Cardiac fibroblast (primary cell): Measurements from ENCODE around the gene GGA3.

Experiments used
- DNase-seq, 2 donors: peaks; one replicate each; pipeline versions ENCODE4 v3.0.0 to v3.0.0-alpha.2; 2010; ENCODE audit warnings: low read depth in 2 of 2
- H3K4me3 ChIP-seq, 2 donors: replicated peaks in 1 of 2; 1 replicate in 1 of 2; 2 replicates in 1 of 2; pipeline ENCODE4 v1.5.1; 2011; ENCODE audit warnings: low read depth in 2 of 2, low read length in 2 of 2, mild to moderate bottlenecking in 2 of 2, moderate library complexity in 1 of 2
- TF ChIP-seq, protein P1 (sequence below): IDR thresholded peaks from one replicate; pipeline ENCODE4 v1.5.1; 2011; ENCODE audit warnings: low read depth, mild to moderate bottlenecking, low read length, inconsistent platforms

The GGA3 gene

DNA sequence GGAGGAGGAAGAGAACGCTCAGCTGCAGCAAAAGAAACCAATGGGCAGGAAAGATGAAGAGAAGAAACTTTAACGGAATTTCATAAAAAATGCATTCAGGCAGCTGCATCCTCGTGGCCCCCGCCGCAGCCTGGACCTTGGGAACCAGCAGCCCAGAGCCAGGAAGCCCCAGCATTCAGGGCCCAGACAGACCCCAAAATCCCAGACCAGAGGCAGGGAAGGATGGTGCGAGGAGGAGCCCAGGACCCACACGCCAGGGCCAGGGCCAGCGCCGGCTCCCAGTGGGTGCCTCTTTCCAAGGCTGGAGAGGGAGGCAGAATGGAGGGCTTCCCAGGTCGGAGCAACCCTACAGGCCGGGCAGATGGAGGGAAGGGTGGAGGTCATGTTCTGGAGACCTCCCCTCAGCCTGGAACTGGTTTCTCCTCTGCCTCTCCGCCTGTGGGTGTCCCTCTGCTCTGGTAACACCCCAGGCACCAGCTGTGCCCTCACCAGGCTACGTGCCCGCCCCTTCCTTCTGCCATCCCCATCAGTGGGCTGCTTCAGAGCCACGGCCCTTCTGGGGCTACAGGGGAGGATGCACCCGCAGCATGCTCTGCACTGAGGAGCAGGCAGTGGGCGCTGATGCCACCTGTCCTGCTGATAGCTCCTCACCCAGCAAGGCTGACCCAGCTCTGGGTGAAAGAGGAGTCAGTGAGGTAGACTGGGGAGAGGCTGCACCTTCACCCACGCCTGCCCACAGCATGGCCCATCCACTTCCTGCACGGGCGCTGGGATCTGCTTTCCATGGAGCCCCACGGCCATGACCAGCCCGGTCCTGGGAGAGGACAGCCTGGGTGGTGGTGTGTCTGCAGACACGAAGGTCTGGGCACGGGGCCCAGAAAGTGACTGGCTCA is 10.8 kb upstream of the GGA3 start:
- TF ChIP-seq, protein P1, sequence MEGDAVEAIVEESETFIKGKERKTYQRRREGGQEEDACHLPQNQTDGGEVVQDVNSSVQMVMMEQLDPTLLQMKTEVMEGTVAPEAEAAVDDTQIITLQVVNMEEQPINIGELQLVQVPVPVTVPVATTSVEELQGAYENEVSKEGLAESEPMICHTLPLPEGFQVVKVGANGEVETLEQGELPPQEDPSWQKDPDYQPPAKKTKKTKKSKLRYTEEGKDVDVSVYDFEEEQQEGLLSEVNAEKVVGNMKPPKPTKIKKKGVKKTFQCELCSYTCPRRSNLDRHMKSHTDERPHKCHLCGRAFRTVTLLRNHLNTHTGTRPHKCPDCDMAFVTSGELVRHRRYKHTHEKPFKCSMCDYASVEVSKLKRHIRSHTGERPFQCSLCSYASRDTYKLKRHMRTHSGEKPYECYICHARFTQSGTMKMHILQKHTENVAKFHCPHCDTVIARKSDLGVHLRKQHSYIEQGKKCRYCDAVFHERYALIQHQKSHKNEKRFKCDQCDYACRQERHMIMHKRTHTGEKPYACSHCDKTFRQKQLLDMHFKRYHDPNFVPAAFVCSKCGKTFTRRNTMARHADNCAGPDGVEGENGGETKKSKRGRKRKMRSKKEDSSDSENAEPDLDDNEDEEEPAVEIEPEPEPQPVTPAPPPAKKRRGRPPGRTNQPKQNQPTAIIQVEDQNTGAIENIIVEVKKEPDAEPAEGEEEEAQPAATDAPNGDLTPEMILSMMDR = no peak
- DNase-seq = peak in 1 of 2 donors; percentile 43
- peak overlapping the region; percentile 59 to 72 for H3K4me3 ChIP-seq

DNA sequence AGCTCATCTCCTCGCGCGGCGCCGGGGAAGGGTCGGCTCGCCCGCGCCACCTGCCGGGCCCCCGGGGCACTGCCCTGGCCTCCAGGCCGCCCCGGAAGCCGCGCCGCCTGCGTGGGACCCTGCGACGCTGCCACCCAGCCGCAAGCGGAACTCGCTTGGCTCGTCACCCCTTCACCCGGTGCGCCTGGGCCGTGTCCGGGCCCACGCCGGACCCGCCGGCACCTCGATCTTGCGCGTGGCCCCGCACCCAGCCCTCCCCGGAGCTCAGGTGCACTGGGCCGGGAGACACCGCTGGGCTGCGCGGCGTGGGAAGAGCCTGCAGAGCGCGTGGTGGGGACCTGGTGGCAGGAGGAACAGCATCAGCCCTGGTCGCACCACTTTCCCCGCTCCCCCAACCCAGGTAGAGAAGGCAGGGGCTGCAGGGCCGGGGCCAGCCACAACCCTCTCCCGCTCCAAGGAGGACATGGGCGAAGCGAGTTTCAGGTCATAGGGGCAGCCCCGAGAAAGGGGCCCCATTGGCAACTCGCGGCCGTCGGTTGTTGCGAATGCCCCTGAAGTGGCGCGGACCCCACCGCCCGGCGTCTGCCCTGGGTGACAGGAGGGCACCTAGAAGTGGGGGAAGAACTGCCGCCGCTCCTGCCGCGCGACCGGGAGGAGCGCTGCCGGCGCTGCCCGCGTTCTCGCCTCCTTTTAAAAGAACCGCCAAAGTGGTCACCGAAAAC is 10.0 kb upstream of the GGA3 start:
- DNase-seq = peak; percentile 60 to 68
- TF ChIP-seq, protein P1 = no peak
- H3K4me3 ChIP-seq = peak overlapping the region; percentile 59 to 72

DNA sequence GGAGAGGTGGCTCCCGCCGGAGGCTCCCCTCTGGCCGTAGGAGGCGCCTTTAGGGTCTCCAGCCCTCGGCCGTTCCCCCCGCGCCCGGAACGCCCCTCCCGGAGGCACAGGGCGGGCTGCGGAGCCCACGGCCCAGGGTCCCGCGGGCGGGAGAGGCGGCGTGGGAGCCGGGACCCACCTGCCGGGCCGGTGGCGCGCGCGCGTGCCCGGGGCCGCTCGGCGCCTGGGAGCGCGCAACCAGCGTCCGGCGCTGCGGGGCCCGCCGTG is 9.5 kb upstream of the GGA3 start, which contains the start of gene MIF4GD:
Gene MIF4GD (minus strand): TSS at position 266 of the 267 bp plus-strand sequence. CDS start 1,036 bp downstream, outside the sequence.
- no peak for DNase-seq
- TF ChIP-seq, protein P1 = no peak
- peak within 1 kb of the TSS; percentile 82 to 92 for H3K4me3 ChIP-seq

DNA sequence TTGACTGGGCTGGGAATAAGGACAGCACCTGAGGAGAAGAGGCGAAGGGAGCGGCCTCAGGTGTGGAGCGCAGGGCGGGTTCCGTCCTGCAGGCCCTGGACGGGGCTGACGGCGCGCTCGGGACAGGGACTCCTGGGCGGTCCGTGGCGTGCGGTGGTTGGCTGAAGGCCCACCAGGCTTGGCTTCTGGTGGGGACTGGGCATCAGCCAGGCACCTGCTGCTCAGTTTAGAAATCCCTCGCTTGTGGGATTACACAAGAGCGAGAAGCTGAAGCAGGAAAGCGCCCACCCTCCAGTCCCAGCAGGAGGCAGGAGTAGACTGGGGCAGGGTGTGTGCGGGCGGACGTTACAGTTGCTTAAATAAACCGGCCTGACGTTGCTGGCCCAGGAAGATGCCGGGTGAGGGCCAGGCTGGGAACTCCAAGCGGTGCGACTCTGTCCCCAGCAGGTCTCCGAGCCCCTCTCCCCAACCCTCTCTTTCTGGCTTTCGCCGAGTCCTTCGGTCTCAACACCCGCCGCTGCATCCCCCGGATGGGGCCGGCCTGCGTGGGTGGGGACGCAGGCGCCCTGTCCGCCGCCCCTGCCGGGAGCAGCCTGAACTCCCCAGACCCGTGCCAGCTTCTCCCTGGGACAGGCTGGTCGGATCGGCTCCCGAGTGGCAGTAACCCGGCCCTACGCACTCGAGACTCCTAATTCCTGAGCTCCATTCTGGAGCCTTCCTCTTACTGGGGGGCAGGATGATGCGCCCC is 9.0 kb upstream of the GGA3 start:
- DNase-seq = peak; percentile 77 to 83
- H3K4me3 ChIP-seq = peak overlapping the region; percentile 82 to 92
- TF ChIP-seq, protein P1 = peak; percentile 49

DNA sequence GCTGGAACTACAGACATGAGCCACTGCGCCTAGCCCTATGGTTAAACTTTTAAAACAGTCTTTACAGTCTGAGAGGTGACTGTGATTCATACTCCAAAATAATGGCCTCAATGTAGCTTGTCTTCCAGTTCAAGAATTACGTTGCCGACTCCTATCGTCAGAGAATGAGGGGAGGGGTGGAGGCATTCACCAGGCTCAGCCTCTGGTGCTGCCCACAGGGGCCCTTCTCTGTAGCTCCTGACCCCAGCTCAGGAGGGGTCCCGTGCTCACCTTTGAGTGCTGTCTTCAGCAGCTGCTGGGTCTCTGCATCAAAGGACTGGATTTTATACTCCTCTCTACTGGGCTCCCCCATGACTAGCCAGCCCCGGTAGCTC is 8.4 kb upstream of the GGA3 start:
- TF ChIP-seq, protein P1 = no peak
- peak overlapping the region; percentile 82 to 92 for H3K4me3 ChIP-seq
- peak in 1 of 2 donors; percentile 10 for DNase-seq

DNA sequence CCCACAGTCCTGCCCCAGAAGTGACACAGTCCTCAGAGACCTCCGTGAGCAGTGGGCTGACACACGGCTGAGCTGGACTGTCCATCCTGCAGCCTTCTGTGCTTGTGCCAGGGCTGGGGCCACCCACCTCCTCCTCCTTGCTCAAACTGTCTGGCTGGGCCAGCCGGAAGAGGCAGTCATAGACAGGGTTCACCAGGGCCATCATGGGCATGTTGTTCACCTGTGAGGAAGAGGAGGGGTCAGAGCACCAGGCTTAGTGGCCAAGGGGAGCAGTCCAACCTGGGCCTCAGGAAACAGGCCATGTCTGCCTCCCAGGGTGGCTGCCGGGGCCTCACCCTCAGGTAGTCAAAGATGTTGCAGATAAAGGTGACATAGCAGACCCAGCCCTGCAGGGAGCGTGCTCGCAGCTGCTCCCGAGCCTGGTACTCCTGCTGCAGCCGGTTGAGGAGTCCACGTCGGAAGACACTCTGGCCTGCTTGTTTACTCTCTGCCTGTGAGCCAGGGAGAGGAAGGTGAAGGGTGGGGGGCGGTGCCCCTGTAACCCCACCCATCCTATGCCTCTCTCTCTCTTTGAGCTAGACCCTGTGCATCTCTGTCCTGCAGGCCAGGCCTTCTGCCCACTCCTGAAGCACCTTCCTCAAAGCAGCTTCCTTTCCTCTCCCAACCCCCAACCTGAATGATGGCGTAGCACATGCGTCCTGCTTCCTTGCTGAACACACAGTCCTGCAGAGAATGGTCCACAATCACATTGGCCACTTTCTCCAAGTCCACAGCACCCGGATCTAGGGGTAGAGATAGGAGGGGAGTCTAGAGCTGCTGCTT is 6.2 kb upstream of the GGA3 start:
- TF ChIP-seq, protein P1 = no peak
- H3K4me3 ChIP-seq = no peak overlapping the region
- no peak for DNase-seq
